Neural crest cell (in vitro differentiated cells): ENCODE data around the gene DNLZ. TPM values are rescaled to one million over a fixed set of nuclear protein-coding genes. Genes with fewer than 3 reads are reported as not detected.

Source experiments
- DNase-seq: peaks from one replicate; pipeline ENCODE4 v3.0.0; 2021; ENCODE audit warnings: low read depth, mixed read lengths, low spot score
- H3K27ac Mint-ChIP-seq: one replicate; pipeline ENCODE4 v1.8.0; 2021; ENCODE audit warnings: mild to moderate bottlenecking, mixed read lengths; ENCODE audit not compliant: unreplicated experiment
- H3K27me3 Mint-ChIP-seq: 2 replicates; pipeline ENCODE4 v1.8.0; 2021; ENCODE audit warnings: low read depth, mild to moderate bottlenecking, mixed read lengths
- H3K36me3 Mint-ChIP-seq: 2 replicates; pipeline ENCODE4 v1.8.0; 2021; ENCODE audit warnings: low read depth, mild to moderate bottlenecking, mixed read lengths
- H3K4me1 Mint-ChIP-seq: 2 replicates; pipeline ENCODE4 v1.8.0; 2021; ENCODE audit warnings: mixed read lengths
- H3K4me3 Mint-ChIP-seq: one replicate; pipeline ENCODE4 v1.8.0; 2021; ENCODE audit warnings: mild to moderate bottlenecking, mixed read lengths
- H3K9me3 Mint-ChIP-seq: 2 replicates; pipeline ENCODE4 v1.8.0; 2021; ENCODE audit warnings: mixed read lengths
- CTCF ChIP-seq: fragments of 200-600 bp; sonication (generic); conservative IDR thresholded peaks from 2 replicates; pipeline ENCODE4 v1.5.0; 2021; ENCODE audit warnings: antibody characterized with exemption, mild to moderate bottlenecking
- total RNA-seq: library from RNA; stranded (reverse); gene quantifications from 2 replicates; pipeline ENCODE4 v1.2.1, GENCODE V29; 2021

DNLZ gene
- total RNA-seq, 1 donor from 2014 or later = 21.3 TPM

DNA sequence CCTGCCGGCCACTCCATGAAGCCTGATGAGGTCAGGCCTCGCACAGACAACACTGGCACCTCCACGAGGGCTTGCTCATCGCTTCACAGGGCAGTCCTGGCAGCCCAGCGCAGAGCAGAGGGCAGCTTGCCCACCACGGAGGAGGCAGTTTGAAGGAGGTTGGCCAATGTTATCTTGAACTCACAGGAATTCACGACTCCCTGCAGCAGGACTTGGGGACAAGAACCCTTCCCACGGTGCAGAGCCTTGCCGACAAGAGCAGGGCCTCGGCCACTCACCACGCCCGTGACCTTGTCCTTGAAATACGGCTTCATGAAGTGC is 31.4 kb upstream of the DNLZ start:
- no peak overlapping the region for H3K4me3 Mint-ChIP-seq
- TF ChIP-seq CTCF = no peak
- peaks cover 8% of the 10 kb centered on the region for H3K4me1 Mint-ChIP-seq

DNA sequence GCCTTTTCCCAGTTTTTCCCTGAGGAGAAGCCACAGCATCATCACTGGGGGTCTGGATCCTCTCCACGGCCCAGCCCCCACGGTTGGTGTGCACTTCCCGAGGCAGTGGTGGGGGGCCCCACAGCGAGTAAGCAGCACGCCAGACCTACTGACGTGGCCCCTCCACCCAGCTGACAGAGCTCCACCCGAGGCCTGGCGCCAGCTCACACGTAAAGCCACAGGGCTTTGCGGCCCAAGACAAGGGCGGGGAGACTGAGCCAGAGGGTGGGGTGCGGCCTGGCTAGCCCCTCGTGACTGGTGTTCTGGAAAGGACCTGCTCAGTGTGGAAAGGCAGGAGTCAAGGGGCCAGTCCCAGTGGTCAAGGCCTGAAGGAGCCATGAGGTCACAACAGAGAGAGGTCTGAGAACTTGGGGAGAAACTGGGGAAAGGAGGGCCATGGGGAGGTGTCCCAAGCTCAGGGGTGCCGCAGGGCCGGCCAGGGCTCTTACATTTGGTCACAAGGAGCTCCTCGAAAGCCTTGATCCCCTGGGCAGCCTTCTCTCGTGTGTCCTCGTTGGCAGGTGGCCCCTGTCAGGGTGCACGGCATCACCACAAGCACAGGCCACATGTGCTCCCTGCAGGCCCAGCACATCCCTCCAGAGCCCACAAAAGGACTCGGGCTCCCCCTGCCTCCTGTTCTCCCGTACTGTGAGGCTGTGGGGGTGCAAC is 30.9 kb upstream of the DNLZ start:
- no peak for TF ChIP-seq CTCF
- Mint-ChIP-seq H3K27me3 (no peaks in the 10 kb centered on the region), H3K4me1 (peaks cover 8% of the 10 kb centered on the region), H3K27ac (no peak overlapping the region), H3K4me3 (no peak overlapping the region), H3K36me3 (peaks cover 6% of the 10 kb centered on the region), H3K9me3 (no peaks in the 10 kb centered on the region)
- no peak for DNase-seq

More for the DNA sequence above, 31.4 kb upstream of the DNLZ start:
- Mint-ChIP-seq H3K9me3 (no peaks in the 10 kb centered on the region), H3K27me3 (no peaks in the 10 kb centered on the region), H3K36me3 (peaks cover 3% of the 10 kb centered on the region), H3K27ac (no peak overlapping the region)
- DNase-seq = no peak

DNA sequence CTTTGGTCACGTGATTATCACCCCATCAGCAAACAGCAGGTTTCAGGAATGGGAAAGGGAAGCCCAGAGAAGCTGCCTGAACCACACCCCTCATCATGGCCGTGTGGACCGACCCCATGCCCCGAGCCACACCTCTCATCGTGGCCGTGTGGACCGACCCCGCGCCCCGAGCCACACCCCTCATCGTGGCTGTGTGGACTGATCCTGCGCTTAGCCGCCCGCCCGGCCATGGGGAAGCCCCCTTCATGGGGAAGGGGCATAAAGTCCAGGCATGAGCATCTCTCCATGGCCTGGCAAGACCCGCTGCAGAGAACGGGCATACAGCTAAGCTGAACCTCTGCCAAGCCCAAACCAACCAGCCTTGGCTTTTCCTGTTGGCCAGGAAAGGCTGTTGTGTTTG is 30.0 kb upstream of the DNLZ start:
- no peak for DNase-seq
- no peak overlapping the region for H3K4me3 Mint-ChIP-seq
- H3K9me3 Mint-ChIP-seq = no peaks in the 10 kb centered on the region
- peaks cover 6% of the 10 kb centered on the region for H3K36me3 Mint-ChIP-seq
- H3K4me1 Mint-ChIP-seq = no peaks in the 10 kb centered on the region
- H3K27me3 Mint-ChIP-seq = no peaks in the 10 kb centered on the region
- TF ChIP-seq CTCF = no peak
- no peak overlapping the region for H3K27ac Mint-ChIP-seq

DNA sequence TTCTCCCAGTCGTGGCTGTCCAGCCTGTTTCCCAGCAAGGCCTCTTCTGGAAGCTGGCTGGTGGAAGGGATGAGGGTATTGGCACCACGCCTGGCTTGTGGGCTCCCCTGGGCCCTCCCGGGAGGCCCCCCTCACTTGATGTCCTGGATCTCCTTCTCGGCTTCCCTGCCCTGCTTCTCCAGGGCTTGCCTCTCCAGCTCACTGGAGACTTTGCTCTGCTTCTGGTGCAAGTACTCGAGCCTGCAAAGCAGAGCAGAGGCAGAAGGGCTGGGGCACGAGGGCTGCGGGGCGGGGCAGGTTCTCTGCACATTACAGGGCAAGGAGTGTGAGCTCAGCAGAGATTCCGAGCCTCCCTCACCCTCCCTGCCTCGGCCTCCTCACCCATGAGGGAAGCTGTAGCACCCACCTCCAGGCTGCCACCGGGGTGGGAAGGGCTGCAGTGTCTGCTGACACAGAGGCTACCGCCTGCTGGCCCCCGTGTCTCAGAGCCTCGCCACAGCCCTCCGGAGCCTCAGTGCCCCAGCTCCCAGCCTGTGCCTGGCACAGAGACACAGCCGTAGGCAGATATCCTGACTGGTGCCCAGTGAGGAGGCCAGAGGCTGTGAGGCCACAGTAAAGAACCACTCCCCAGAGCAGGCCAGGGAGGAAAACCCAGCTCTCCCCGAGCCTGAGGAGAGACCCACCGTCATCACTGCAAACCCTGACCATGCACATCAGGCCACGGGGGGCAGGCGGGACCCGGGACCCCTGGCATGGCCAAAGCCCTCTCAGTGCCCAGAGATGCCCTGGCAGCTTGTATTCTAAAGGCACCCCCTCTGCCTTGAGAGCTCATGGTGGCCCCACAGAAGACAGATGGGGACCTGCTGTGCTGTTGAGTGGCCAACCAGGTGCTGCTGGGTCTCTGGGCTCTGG is 29.2 kb upstream of the DNLZ start:
- no peak overlapping the region for H3K27ac Mint-ChIP-seq
- H3K4me3 Mint-ChIP-seq = no peak overlapping the region

More for the DNA sequence above, 29.2 kb upstream of the DNLZ start:
- no peaks in the 10 kb centered on the region for H3K9me3 Mint-ChIP-seq
- no peak for TF ChIP-seq CTCF
- peaks cover 6% of the 10 kb centered on the region for H3K36me3 Mint-ChIP-seq
- H3K27me3 Mint-ChIP-seq = no peaks in the 10 kb centered on the region
- no peak for DNase-seq
- no peaks in the 10 kb centered on the region for H3K4me1 Mint-ChIP-seq
